ENCODE measurements around the gene MIA.
"Not testable (repeated sequence)": the region's sequence is repeated elsewhere in the genome, so short reads cannot be mapped to it uniquely, and the experiment has no call there.

Gene MIA

GRCh38 chr19:40774916-40775631, at the start of gene MIA:
MIA (plus strand) TSS chr19:40775521; CDS start chr19:40775543, 22 bp downstream.
- no peak for DNase-seq

- DNase-seq: no peak
Measured at GRCh38 chr19:40726279-40726678, 49.0 kb upstream of the MIA start.

- not testable (repeated sequence) for DNase-seq
Measured at GRCh38 chr19:40730065-40730464, 45.3 kb upstream of the MIA start.

GRCh38 chr19:40732304-40732703, 43.0 kb upstream of the MIA start:
- DNase-seq: not testable (repeated sequence)

GRCh38 chr19:40733149-40733548, 42.2 kb upstream of the MIA start:
- no peak for DNase-seq

GRCh38 chr19:40735013-40735771, 40.1 kb upstream of the MIA start:
- no peak for DNase-seq

GRCh38 chr19:40736661-40737060, 38.7 kb upstream of the MIA start:
- DNase-seq: no peak

GRCh38 chr19:40737102-40737644, 38.1 kb upstream of the MIA start:
- DNase-seq: no peak

GRCh38 chr19:40739030-40739839, 36.1 kb upstream of the MIA start:
- no peak for DNase-seq

GRCh38 chr19:40739871-40740703, 35.2 kb upstream of the MIA start:
- no peak for DNase-seq

- DNase-seq: no peak
Measured at GRCh38 chr19:40740747-40741146, 34.6 kb upstream of the MIA start.

GRCh38 chr19:40741527-40742390, 33.6 kb upstream of the MIA start:
- DNase-seq: no peak

GRCh38 chr19:40742477-40742876, 32.8 kb upstream of the MIA start:
- no peak for DNase-seq

GRCh38 chr19:40742886-40743285, 32.4 kb upstream of the MIA start:
- DNase-seq: no peak

- DNase-seq: no peak
Measured at GRCh38 chr19:40743926-40744325, 31.4 kb upstream of the MIA start.

GRCh38 chr19:40744554-40745401, 30.5 kb upstream of the MIA start:
- DNase-seq: no peak

GRCh38 chr19:40745402-40745780, 29.9 kb upstream of the MIA start:
- DNase-seq: no peak

GRCh38 chr19:40747536-40747935, 27.8 kb upstream of the MIA start:
- no peak for DNase-seq

GRCh38 chr19:40750058-40750873, 25.1 kb upstream of the MIA start, which contains the start of gene ACTMAP:
ACTMAP (minus strand) TSS chr19:40750477; CDS start chr19:40749803, 674 bp downstream.
- DNase-seq: peak; percentile 99
